HG03060 (cell line): Measurements from ENCODE around the gene MRPL53.
"Not testable (repeated sequence)": the region's sequence is repeated elsewhere in the genome, so short reads cannot be mapped to it uniquely, and the experiment has no call there.

ENCODE experiments used
- ATAC-seq: cut with Tn5 transposase; IDR thresholded peaks from one replicate; pipeline ENCODE4 v1.9.1; 2021; ENCODE audit warnings: low read depth, moderate number of reproducible peaks; ENCODE audit not compliant: unreplicated experiment

MRPL53 gene

DNA sequence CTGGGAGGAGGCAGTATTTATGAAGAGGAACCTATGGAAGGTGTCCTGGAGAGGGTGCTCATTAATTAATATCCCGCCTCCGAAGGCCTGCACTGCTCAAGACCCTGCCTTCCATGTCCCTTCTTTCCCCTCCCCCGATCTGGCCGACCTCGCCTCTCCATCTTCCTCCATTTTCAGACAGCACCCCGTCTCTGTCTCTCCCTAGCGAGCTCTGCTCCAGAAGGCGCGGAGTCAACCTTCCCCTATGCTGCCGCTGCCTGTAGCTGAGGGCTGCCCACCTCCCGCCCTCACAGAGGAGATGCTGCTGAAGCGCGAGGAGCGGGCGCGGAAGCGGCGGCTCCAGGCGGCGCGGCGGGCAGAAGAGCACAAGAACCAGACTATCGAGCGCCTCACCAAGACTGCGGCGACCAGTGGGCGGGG lies 15.3 kb downstream of the MRPL53 start:
- no peak for ATAC-seq

- peak; percentile 44 for ATAC-seq
These were observed 17.6 kb downstream of the MRPL53 start, which contains the start of gene INO80B for GRCh38 chr2:74454654-74455511. TSS of gene INO80B (plus strand) at chr2:74455087. CDS start at chr2:74455117, 30 bp downstream.

- ATAC-seq, result no peak
These were observed 21.8 kb downstream of the MRPL53 start for GRCh38 chr2:74450570-74451190.

GRCh38 chr2:74448771-74449170 lies 23.7 kb downstream of the MRPL53 start:
- ATAC-seq, result no peak

DNA sequence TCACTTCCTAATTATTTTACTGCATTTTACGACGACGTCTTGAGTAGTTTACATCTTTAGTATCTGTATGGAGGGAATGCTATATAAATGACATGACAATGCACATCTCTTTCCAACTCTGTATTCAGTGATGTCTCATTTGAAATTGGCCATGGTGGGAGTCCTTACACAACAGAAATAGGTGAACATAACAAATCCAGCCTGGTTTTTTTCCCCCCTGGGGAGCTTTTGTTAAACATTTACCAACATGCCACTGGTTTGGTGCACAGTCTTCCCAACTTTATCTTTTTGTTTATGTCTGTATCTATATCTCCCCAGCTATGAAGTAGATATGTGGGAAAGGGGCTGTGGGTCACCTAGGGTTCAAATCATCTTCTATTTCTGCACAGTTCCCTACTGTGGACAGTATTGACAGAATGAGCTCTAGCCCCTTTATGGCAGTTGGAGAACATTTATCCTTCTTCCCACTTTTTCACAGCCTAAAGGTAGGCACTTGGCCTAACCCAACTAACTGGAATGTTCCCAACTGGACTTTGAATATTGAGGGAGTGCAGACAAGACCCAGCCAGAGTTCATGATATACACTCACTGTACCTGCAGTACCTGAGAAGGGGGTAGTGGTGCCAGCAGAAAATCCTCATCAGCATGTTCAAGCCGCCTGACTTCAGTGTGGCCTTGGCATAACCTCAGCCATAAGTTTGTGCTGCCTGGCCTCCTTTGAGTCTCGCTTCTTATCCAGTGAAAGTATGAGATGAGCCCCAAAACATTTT lies 25.1 kb downstream of the MRPL53 start:
- ATAC-seq, result no peak

GRCh38 chr2:74444498-74445318 lies 27.8 kb downstream of the MRPL53 start:
- no peak for ATAC-seq

GRCh38 chr2:74442483-74443297 lies 29.8 kb downstream of the MRPL53 start:
- ATAC-seq, result not testable (repeated sequence)

- no peak for ATAC-seq
These were observed 30.6 kb downstream of the MRPL53 start, which contains the start of gene RTKN for GRCh38 chr2:74441690-74442482. TSS of gene RTKN (minus strand) at chr2:74441937. CDS start at chr2:74441816, 121 bp downstream.

GRCh38 chr2:74441170-74441689 lies 31.2 kb downstream of the MRPL53 start:
- ATAC-seq, result no peak

- peak; percentile 57 for ATAC-seq
These were observed 31.9 kb downstream of the MRPL53 start for GRCh38 chr2:74440378-74441169.

DNA sequence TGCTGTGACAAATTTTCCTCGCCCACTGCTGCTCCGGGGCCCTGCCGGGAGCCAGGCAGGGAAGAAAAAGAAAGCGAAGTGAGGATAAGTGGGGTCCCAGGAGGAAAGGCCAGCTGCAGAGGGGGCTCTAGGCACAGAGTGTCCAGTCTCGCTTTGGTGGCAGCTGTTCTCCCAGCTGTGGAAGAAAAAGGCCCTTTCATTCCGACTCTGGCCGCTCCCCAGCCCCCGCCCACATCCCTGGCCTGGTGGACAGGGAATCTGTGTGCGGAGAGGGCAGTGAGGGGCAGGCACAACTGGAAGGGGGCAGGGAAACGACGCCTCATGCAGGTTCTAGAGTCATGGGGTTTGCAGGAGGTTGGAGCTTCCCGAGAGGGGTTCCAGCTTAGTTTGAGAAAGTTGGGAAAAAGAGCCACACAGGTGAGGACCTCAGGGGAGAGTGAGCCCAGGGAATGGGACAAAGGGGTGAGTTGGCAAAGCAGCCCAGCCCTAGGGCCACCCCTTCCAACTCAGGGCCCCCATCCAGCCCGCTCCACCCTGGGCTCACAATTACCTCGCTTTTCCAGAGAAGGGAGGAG lies 32.6 kb downstream of the MRPL53 start:
- ATAC-seq, result no peak

GRCh38 chr2:74439373-74439772 lies 33.1 kb downstream of the MRPL53 start:
- ATAC-seq, result no peak

GRCh38 chr2:74438248-74438647 lies 34.2 kb downstream of the MRPL53 start:
- no peak for ATAC-seq

DNA sequence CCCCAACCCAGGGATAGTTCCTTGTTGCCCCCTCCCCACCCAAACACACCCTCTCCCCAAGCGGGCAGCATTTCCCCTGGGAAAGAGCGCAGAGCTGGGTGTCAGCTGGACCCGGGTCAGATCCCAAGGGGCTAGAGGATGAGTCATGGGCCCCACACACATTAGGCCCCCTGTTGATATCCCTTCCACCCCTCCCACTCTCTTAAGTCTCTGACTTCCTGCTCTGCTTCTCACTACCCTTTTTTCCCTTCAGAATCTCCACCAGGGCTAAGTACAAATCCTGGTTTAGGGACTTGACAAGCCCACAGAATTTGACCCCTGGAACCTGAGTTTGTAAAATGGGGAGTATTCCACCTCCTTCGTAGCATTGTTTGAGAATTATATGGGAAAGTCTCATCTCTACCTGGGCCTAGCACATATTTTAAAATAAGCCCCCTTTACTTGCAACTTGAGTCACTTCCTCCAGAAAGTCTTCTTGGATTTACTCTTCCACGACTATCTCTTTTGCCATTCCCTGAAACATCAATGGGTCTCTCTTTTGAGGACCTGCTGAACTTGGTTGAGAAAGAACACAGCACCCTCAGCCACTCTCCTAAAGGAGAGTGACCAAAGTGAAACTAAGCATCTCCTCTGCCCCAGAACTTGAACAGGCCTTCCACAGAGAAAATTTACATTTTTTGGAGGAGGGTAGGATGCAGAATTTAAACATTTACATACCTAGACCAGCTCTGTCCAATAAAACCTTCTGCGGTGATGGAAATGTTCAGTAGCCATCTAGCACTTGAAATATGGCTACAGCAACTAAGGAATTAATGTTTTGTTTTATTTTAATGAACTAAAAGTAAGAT lies 35.4 kb downstream of the MRPL53 start:
- no peak for ATAC-seq

DNA sequence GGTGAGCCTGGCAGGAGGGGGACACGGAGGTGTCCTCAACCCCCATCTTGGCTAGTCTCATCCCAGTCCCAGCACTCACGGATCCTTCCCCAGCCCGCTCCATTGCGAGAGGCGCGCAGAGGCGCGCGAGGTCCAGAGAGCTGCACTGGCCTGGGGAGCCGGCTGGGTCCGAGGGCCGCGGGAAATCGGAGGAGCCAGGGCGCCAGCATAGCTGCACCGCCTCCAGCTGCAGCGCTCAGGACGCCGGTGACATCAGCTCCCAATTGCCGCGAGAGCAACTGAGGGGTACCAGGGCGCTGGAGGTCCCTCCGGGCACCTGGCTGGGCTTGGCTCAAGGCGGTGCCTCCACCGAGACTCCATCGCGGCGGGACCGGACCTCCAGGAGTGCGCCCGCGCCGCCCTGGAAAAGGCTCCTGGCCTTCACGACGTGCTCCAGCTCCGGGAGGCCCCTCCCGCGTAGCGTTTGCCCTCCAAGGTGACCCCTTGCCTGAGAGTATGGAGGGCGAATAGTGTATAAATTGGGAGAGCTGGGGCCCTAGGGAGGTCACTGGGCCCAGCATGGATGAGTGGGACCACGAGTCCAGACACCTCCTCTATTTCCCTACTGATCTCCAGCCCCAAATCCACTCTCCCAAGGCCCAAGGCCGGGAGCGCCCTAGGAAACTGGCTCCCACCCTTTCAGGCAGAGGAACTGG lies 36.2 kb downstream of the MRPL53 start:
- no peak for ATAC-seq

- no peak for ATAC-seq
These were observed 42.0 kb downstream of the MRPL53 start for GRCh38 chr2:74430502-74430901.
